ENCODE data around the gene TRAPPC13. TPM values are rescaled to one million over a fixed set of nuclear protein-coding genes. Genes with fewer than 3 reads are reported as not detected.

TRAPPC13 gene
- total and polyA plus RNA-seq, 2 donors (not counting 1 experiment from before 2014, with no cell fraction given): 22.8 to 34.8 TPM

- Histone ChIP-seq H3K36me3 (ENCODE audit: control insufficient read depth, insufficient read depth, low read length) (no peaks in the 10 kb centered on the region), H3K27ac (ENCODE audit: insufficient read depth, low read length) (no peak overlapping the region), H2AFZ (ENCODE audit: low read length) (no peak overlapping the region), H3K9ac (ENCODE audit: insufficient read depth, low read length) (no peak overlapping the region), H3K79me2 (ENCODE audit: control insufficient read depth, insufficient read depth, low read length) (no peaks in the 10 kb centered on the region), H3K4me2 (ENCODE audit: extremely low read depth, insufficient read depth, low read length) (no peak overlapping the region), H3K4me1 (ENCODE audit: control insufficient read depth, extremely low read depth, insufficient read depth, low read length) (no peaks in the 10 kb centered on the region), H3K9me3 (ENCODE audit: control insufficient read depth, insufficient read depth, low read depth, low read length) (no peaks in the 10 kb centered on the region), H3K4me3 (replicated peaks in 1 of 4; ENCODE audit: control extremely low read depth in 1 of 4, insufficient read depth in 1 of 4, low read depth in 3 of 4, low read length in 4 of 4) (no peak overlapping the region), H4K20me1 (ENCODE audit: control insufficient read depth, extremely low read depth, insufficient read depth, low read length) (no peaks in the 10 kb centered on the region), H3K27me3 (ENCODE audit: control insufficient read depth, insufficient read depth, low read length) (no peaks in the 10 kb centered on the region)
- no peak for TF ChIP-seq EZH2 (IDR thresholded peaks at IDR 0.05; ENCODE audit: low read length, missing control alignments)
- TF ChIP-seq, protein P1, sequence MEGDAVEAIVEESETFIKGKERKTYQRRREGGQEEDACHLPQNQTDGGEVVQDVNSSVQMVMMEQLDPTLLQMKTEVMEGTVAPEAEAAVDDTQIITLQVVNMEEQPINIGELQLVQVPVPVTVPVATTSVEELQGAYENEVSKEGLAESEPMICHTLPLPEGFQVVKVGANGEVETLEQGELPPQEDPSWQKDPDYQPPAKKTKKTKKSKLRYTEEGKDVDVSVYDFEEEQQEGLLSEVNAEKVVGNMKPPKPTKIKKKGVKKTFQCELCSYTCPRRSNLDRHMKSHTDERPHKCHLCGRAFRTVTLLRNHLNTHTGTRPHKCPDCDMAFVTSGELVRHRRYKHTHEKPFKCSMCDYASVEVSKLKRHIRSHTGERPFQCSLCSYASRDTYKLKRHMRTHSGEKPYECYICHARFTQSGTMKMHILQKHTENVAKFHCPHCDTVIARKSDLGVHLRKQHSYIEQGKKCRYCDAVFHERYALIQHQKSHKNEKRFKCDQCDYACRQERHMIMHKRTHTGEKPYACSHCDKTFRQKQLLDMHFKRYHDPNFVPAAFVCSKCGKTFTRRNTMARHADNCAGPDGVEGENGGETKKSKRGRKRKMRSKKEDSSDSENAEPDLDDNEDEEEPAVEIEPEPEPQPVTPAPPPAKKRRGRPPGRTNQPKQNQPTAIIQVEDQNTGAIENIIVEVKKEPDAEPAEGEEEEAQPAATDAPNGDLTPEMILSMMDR (conservative IDR thresholded peaks at IDR 0.05 in 1 of 2, IDR thresholded peaks at IDR 0.05 in 1 of 2; ENCODE audit: low read depth in 1 of 2, low read length in 2 of 2): no peak
- DNase-seq (ENCODE audit: low read depth in 2 of 2): no peak
Measured at GRCh38 chr5:65647941-65648340, 23.1 kb downstream of the TRAPPC13 start.

DNA sequence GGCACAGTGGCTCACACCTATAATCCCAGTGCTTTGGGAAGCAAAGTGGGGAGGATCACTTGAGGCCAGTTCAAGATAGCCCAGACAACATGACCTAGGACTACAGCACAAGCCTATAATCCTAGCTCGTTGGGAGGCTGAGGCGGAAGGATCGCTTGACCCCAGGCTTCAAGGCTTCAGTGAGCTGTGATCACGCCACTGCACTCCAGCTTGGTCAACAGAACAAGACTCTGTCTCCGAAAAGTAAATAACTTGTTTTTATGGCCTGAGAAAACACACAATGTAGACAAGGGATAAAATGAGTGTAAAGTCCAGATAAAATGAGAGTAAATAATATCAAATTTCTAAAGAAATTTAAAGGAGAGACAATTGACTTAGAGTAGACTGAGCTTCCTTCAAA is 26.3 kb downstream of the TRAPPC13 start:
- H3K27me3 ChIP-seq (ENCODE audit: control insufficient read depth, insufficient read depth, low read length): no peaks in the 10 kb centered on the region
- no peak overlapping the region for H3K27ac ChIP-seq (ENCODE audit: insufficient read depth, low read length)
- no peak overlapping the region for H3K4me3 ChIP-seq (replicated peaks in 1 of 4; ENCODE audit: control extremely low read depth in 1 of 4, insufficient read depth in 1 of 4, low read depth in 3 of 4, low read length in 4 of 4)
- no peaks in the 10 kb centered on the region for H3K79me2 ChIP-seq (ENCODE audit: control insufficient read depth, insufficient read depth, low read length)
- DNase-seq (ENCODE audit: low read depth in 2 of 2): no peak
- H4K20me1 ChIP-seq (ENCODE audit: control insufficient read depth, extremely low read depth, insufficient read depth, low read length): no peaks in the 10 kb centered on the region
- no peaks in the 10 kb centered on the region for H3K4me1 ChIP-seq (ENCODE audit: control insufficient read depth, extremely low read depth, insufficient read depth, low read length)
- H2AFZ ChIP-seq (ENCODE audit: low read length): no peak overlapping the region
- no peaks in the 10 kb centered on the region for H3K36me3 ChIP-seq (ENCODE audit: control insufficient read depth, insufficient read depth, low read length)
- TF ChIP-seq, protein P1 (conservative IDR thresholded peaks at IDR 0.05 in 1 of 2, IDR thresholded peaks at IDR 0.05 in 1 of 2; ENCODE audit: low read depth in 1 of 2, low read length in 2 of 2): no peak
- no peak for TF ChIP-seq EZH2 (IDR thresholded peaks at IDR 0.05; ENCODE audit: low read length, missing control alignments)
- H3K9me3 ChIP-seq (ENCODE audit: control insufficient read depth, insufficient read depth, low read depth, low read length): no peaks in the 10 kb centered on the region
- H3K9ac ChIP-seq (ENCODE audit: insufficient read depth, low read length): no peak overlapping the region
- no peak overlapping the region for H3K4me2 ChIP-seq (ENCODE audit: extremely low read depth, insufficient read depth, low read length)

- TF ChIP-seq EZH2 (IDR thresholded peaks at IDR 0.05; ENCODE audit: low read length, missing control alignments): no peak
- Histone ChIP-seq H3K79me2 (ENCODE audit: control insufficient read depth, insufficient read depth, low read length) (no peaks in the 10 kb centered on the region), H4K20me1 (ENCODE audit: control insufficient read depth, extremely low read depth, insufficient read depth, low read length) (no peaks in the 10 kb centered on the region), H3K27me3 (ENCODE audit: control insufficient read depth, insufficient read depth, low read length) (no peaks in the 10 kb centered on the region), H2AFZ (ENCODE audit: low read length) (no peak overlapping the region), H3K36me3 (ENCODE audit: control insufficient read depth, insufficient read depth, low read length) (no peaks in the 10 kb centered on the region), H3K9me3 (ENCODE audit: control insufficient read depth, insufficient read depth, low read depth, low read length) (no peaks in the 10 kb centered on the region), H3K4me2 (ENCODE audit: extremely low read depth, insufficient read depth, low read length) (no peak overlapping the region), H3K27ac (ENCODE audit: insufficient read depth, low read length) (no peak overlapping the region), H3K4me1 (ENCODE audit: control insufficient read depth, extremely low read depth, insufficient read depth, low read length) (no peaks in the 10 kb centered on the region), H3K4me3 (replicated peaks in 1 of 4; ENCODE audit: control extremely low read depth in 1 of 4, insufficient read depth in 1 of 4, low read depth in 3 of 4, low read length in 4 of 4) (no peak overlapping the region), H3K9ac (ENCODE audit: insufficient read depth, low read length) (no peak overlapping the region)
- no peak for DNase-seq (ENCODE audit: low read depth in 2 of 2)
Measured at GRCh38 chr5:65654713-65655112, 29.9 kb downstream of the TRAPPC13 start.
